ENCODE data around the gene APBA1.

DNA sequence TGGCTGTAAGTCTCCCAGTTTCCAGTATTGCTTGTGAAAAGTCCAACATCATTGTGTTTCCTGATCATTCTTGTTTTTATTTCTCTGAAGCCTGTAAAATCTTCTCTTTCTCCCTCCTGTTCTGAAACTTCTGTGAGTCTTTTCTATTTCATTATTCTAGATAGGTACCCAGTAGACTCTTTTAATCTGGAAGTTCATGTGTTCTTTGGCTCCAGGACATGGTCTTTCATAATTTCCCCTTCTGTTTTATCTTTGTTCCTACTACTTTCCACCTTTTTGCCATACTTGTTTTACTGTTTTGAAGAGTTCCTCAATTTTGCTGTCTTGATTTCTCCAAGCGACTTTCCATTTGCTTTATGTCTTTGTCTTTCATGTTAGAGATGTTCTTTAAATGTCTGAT lies 168.1 kb downstream of the APBA1 start:
- TF ChIP-seq CTCF (IDR thresholded peaks at IDR 0.05; ENCODE audit: low read depth, low read length) (no peak), POLR2A (IDR thresholded peaks at IDR 0.05; ENCODE audit: extremely low read depth, insufficient read length) (no peak)

Measured in NB4 (cell line).